Measurements from ENCODE around the gene PDCD1LG2. TPM values are rescaled to one million over a fixed set of nuclear protein-coding genes. Genes with fewer than 3 reads are reported as not detected.
"Not testable (repeated sequence)": the region's sequence is repeated elsewhere in the genome, so short reads cannot be mapped to it uniquely, and the experiment has no call there.

The PDCD1LG2 gene
- total and polyA plus RNA-seq, 12 donors: 0.51 to 8.6 (median 1.3) TPM

- no peak for ATAC-seq
- no peak for TF ChIP-seq CTCF (IDR thresholded peaks at IDR 0.05)
- intact Hi-C loops (cut with DNase I): no loop called here
- Histone ChIP-seq H3K4me1 (peaks cover 0 to 35% (median 0%) of the 10 kb centered on the region in 9 donors), H3K9me3 (peaks cover 0 to 3% (median 0%) of the 10 kb centered on the region in 11 donors), H3K36me3 (no peaks in the 10 kb centered on the region), H3K27me3 (no peaks in the 10 kb centered on the region), H3K27ac (peak overlapping the region in 1 of 10 donors; percentile 6), H3K4me3 (no peak overlapping the region)
- no peak for DNase-seq
- 86 to 89% methylated on average over 9 of the region's 9 CpGs for WGBS, 2 donors
Measured at GRCh38 chr9:5489630-5490490, 20.5 kb upstream of the PDCD1LG2 start.

GRCh38 chr9:5492965-5493678 lies 17.2 kb upstream of the PDCD1LG2 start:
- Histone ChIP-seq H3K4me3 (no peak overlapping the region), H3K27me3 (no peaks in the 10 kb centered on the region), H3K9me3 (peaks cover 0 to 6% (median 0%) of the 10 kb centered on the region in 11 donors), H3K36me3 (no peaks in the 10 kb centered on the region), H3K4me1 (peaks cover 0 to 35% (median 0%) of the 10 kb centered on the region in 9 donors), H3K27ac (peak overlapping the region in 1 of 10 donors; percentile 79)
- ATAC-seq (no peak), DNase-seq (no peak)
- WGBS, 2 donors: 52 to 94% methylated on average over 1 of the region's 1 CpG
- no peak for TF ChIP-seq CTCF (IDR thresholded peaks at IDR 0.05)
- intact Hi-C loops (cut with DNase I): no loop called here

- no peaks in the 10 kb centered on the region for H3K27me3 ChIP-seq
- no peaks in the 10 kb centered on the region for H3K36me3 ChIP-seq
- H3K4me3 ChIP-seq: no peak overlapping the region
- peak; percentile 43 to 82 (median 68) for ATAC-seq
- peak overlapping the region in 2 of 10 donors; percentile 27 to 79 for H3K27ac ChIP-seq
- no peak for TF ChIP-seq CTCF (IDR thresholded peaks at IDR 0.05)
- peaks cover 0 to 35% (median 0%) of the 10 kb centered on the region in 9 donors for H3K4me1 ChIP-seq
- DNase-seq: no peak
- intact Hi-C loops (cut with DNase I): no loop called here
- H3K9me3 ChIP-seq: peaks cover 0 to 6% (median 0%) of the 10 kb centered on the region in 11 donors
- 79 to 85% methylated on average over 8 of the region's 8 CpGs for whole genome bisulfite sequencing, 2 donors
Measured at GRCh38 chr9:5493679-5494511, 16.4 kb upstream of the PDCD1LG2 start.

- H3K9me3 ChIP-seq; ATAC-seq; H3K36me3 ChIP-seq; DNase-seq; H3K27me3 ChIP-seq; intact Hi-C loops (cut with DNase I); H3K4me3 ChIP-seq: not testable (repeated sequence)
- Histone ChIP-seq H3K4me1 (peaks cover 0 to 34% (median 4%) of the 10 kb centered on the region in 9 donors), H3K27ac (peak overlapping the region in 1 of 10 donors; percentile 79)
- 90 to 91% methylated on average over 3 of the region's 3 CpGs for WGBS, 2 donors
Measured at GRCh38 chr9:5494765-5495164, 15.6 kb upstream of the PDCD1LG2 start.

All from heart right ventricle (tissue), 16 donors.